Endothelial cell of umbilical vein (primary cell): ENCODE results near the gene ISL2. TPM values are rescaled to one million over a fixed set of nuclear protein-coding genes. Genes with fewer than 3 reads are reported as not detected.

ENCODE experiments used
- BruUV-seq: library from RNA; stranded (reverse); fragments of 400-500 nt; replicated peaks from 2 replicates; lab custom pipeline; 2021; lab: Mats Ljungman, UMichigan
- CTCF ChIA-PET: fragments of 300-600, 350-600 bp; sonication (Branson Sonifier 250); formaldehyde crosslinking; loops from one replicate; lab custom pipeline; 2021; ENCODE audit warnings: antibody characterized with exemption, inconsistent platforms; lab: Charles Lee
- POLR2A ChIA-PET: fragments of 300-600, 350-600 bp; sonication (Branson Sonifier 250); formaldehyde crosslinking; loops from one replicate; lab custom pipeline; 2021; ENCODE audit warnings: antibody characterized with exemption, inconsistent platforms; lab: Charles Lee
- DNase-seq: peaks from one replicate; pipeline ENCODE4 v3.0.0-alpha.2; 2011; ENCODE audit warnings: low read depth, low spot score
- FAIRE-seq: peaks from 2 replicates; lab custom pipeline; 2011; peaks lifted over from hg19 to GRCh38; lab: Jason Lieb, UNC
- H2AFZ ChIP-seq: 2 replicates; pipeline ENCODE4 v1.6.0; 2012; ENCODE audit warnings: low read depth, low read length, control low read depth, inconsistent platforms
- H3K27ac ChIP-seq: 2 replicates; pipeline ENCODE4 v1.5.1; 2011; ENCODE audit warnings: low read depth, mild to moderate bottlenecking, control low read depth, low read length, moderate library complexity; ENCODE audit not compliant: insufficient read depth
- H3K27me3 ChIP-seq, 2 experiments: 2 replicates each; pipeline versions ENCODE4 v1.6.0 to v1.6.1; 2011; ENCODE audit warnings: low read length in 2 of 2, mixed read lengths in 1 of 2; ENCODE audit not compliant: control insufficient read depth in 2 of 2, insufficient read depth in 2 of 2
- H3K36me3 ChIP-seq, 2 experiments: 2 replicates in 1 of 2; 3 replicates in 1 of 2; pipeline ENCODE4 v1.5.1; 2011; ENCODE audit warnings: low read length in 2 of 2, mild to moderate bottlenecking in 1 of 2, moderate library complexity in 1 of 2; ENCODE audit not compliant: control insufficient read depth in 2 of 2, insufficient read depth in 2 of 2; ENCODE audit errors: extremely low read depth in 1 of 2
- H3K4me1 ChIP-seq: 3 replicates; pipeline ENCODE4 v1.5.1; 2011; ENCODE audit warnings: mild to moderate bottlenecking, low read length; ENCODE audit not compliant: control insufficient read depth, insufficient read depth; ENCODE audit errors: extremely low read depth
- H3K4me2 ChIP-seq: 2 replicates; pipeline ENCODE4 v1.6.1; 2011; ENCODE audit warnings: low read length, control low read depth, mixed read lengths; ENCODE audit not compliant: insufficient read depth
- H3K4me3 ChIP-seq, 3 experiments: fragments of 200-600 bp in 1 of 3; sonication (generic), shearing (Covaris generic) in 1 of 3; replicated peaks in 1 of 3; 2 replicates each; pipeline ENCODE4 v1.5.1; 2011 to 2016; ENCODE audit warnings: control low read depth in 3 of 3, low read length in 3 of 3, mild to moderate bottlenecking in 2 of 3, inconsistent platforms in 1 of 3, low read depth in 1 of 3, moderate library complexity in 1 of 3; ENCODE audit not compliant: insufficient read depth in 1 of 3
- H3K79me2 ChIP-seq: 2 replicates; pipeline ENCODE4 v1.6.0; 2012; ENCODE audit warnings: low read length, inconsistent platforms; ENCODE audit not compliant: control insufficient read depth, insufficient read depth
- H3K9ac ChIP-seq: replicated peaks from 2 replicates; pipeline ENCODE3; 2011; ENCODE audit warnings: low read length, control low read depth; ENCODE audit not compliant: insufficient read depth; ENCODE audit errors: extremely low read depth
- H3K9me1 ChIP-seq: replicated peaks from 3 replicates; pipeline ENCODE4 v1.6.0; 2011; ENCODE audit warnings: mild to moderate bottlenecking, low read length; ENCODE audit not compliant: control insufficient read depth, insufficient read depth; ENCODE audit errors: extremely low read depth
- H3K9me3 ChIP-seq: replicated peaks from 2 replicates; pipeline ENCODE4 v1.5.1; 2012; ENCODE audit warnings: low read length, inconsistent platforms; ENCODE audit not compliant: control insufficient read depth, insufficient read depth
- H4K20me1 ChIP-seq: replicated peaks from 2 replicates; pipeline ENCODE3; 2011; ENCODE audit warnings: mild to moderate bottlenecking, low read length; ENCODE audit not compliant: control insufficient read depth, insufficient read depth; ENCODE audit errors: extremely low read depth
- CTCF ChIP-seq, 2 donors: IDR thresholded peaks; 1 replicate in 1 of 2; 2 replicates in 1 of 2; pipeline ENCODE4 v1.5.1; 2011; ENCODE audit warnings: low read length in 2 of 2, mild to moderate bottlenecking in 2 of 2, moderate library complexity in 2 of 2, control low read depth in 1 of 2, inconsistent platforms in 1 of 2, low read depth in 1 of 2; ENCODE audit not compliant: insufficient read depth in 1 of 2; ENCODE audit errors: extremely low read depth in 1 of 2
- EZH2 ChIP-seq: IDR thresholded peaks from 2 replicates; pipeline ENCODE4 v1.6.1; 2012; ENCODE audit warnings: borderline replicate concordance, low read depth, mild to moderate bottlenecking, moderate library complexity, low read length, inconsistent platforms; ENCODE audit not compliant: severe bottlenecking
- FOS ChIP-seq: IDR thresholded peaks from 2 replicates; pipeline ENCODE4 v1.6.1; 2011; ENCODE audit warnings: mild to moderate bottlenecking, low read length, moderate library complexity, borderline replicate concordance; ENCODE audit not compliant: insufficient read depth
- GATA2 ChIP-seq: IDR thresholded peaks from 2 replicates; pipeline ENCODE4 v1.7.0; 2011; ENCODE audit warnings: low read depth, mild to moderate bottlenecking, moderate library complexity, mixed read lengths, low read length; ENCODE audit not compliant: insufficient read length, insufficient read depth
- JUN ChIP-seq: IDR thresholded peaks from 2 replicates; pipeline ENCODE4 v1.6.1; 2011; ENCODE audit warnings: borderline replicate concordance, low read depth; ENCODE audit not compliant: insufficient read length, insufficient read depth
- MAX ChIP-seq: IDR thresholded peaks from 2 replicates; pipeline ENCODE4 v1.6.1; 2011; ENCODE audit not compliant: insufficient read depth, insufficient read length
- MYC ChIP-seq: IDR thresholded peaks from one replicate; pipeline ENCODE4 v1.6.1; 2011; ENCODE audit warnings: mild to moderate bottlenecking, low read depth, low read length
- POLR2A ChIP-seq: IDR thresholded peaks from 2 replicates; pipeline ENCODE4 v1.6.1; 2012; ENCODE audit warnings: low read depth, mild to moderate bottlenecking, control low read depth, low read length
- POLR2AphosphoS5 ChIP-seq: IDR thresholded peaks from 2 replicates; pipeline ENCODE4 v1.6.1; 2012; ENCODE audit warnings: low read depth, mild to moderate bottlenecking, control low read depth, low read length, moderate library complexity; ENCODE audit not compliant: insufficient read depth
- dilution Hi-C: fragments of 300-500 bp; cut with MboI; formaldehyde crosslinking; loops from one replicate; pipeline ENCODE4 v1.15.0; 2019; ENCODE audit warnings: low sequenced_read_pairs; ENCODE audit not compliant: extremely low pct_ligation_motif_present
- intact Hi-C: fragments of 100-400 bp; cut with micrococcal nuclease; formaldehyde crosslinking; loops from one replicate; pipeline ENCODE4 v1.10.0; 2022
- polyA plus RNA-seq, 4 experiments: library from polyadenylated mRNA; depleted of rRNA in 3 of 4; stranded (reverse) in 3 of 4; unstranded in 1 of 4; fragments of >200 nt; gene quantifications; 2 replicates each; pipeline versions ENCODE4 v1.2.1 to v1.2.3, GENCODE V29; 2011 to 2012; ENCODE audit warnings: missing spikeins in 1 of 4
- total RNA-seq: library from RNA; stranded (reverse); gene quantifications from 2 replicates; pipeline ENCODE4 v1.2.3, GENCODE V29; 2021

ISL2 gene
- total and polyA plus RNA-seq, 2 donors (not counting 3 experiments of a cell fraction or from before 2014, with no cell fraction given): 0.10 TPM; not detected in 1

GRCh38 chr15:76298986-76299385 lies 37.6 kb upstream of the ISL2 start:
- TF ChIP-seq GATA2: no peak
- TF ChIP-seq JUN: no peak
- TF ChIP-seq POLR2A: no peak
- no peak for TF ChIP-seq EZH2
- TF ChIP-seq FOS: no peak
- no peak for TF ChIP-seq POLR2AphosphoS5
- no peak for TF ChIP-seq MAX
- TF ChIP-seq CTCF (IDR thresholded peaks at IDR 0.05; ENCODE audit: extremely low read depth in 1 of 2, insufficient read depth in 1 of 2, low read depth in 1 of 2, low read length in 2 of 2): no peak
- TF ChIP-seq MYC: no peak
- no peak for DNase-seq
- BruUV-seq: no TSS peak
- dilution Hi-C loops: no loop called here
- CTCF ChIA-PET: interaction anchor here (1.3 kb wide), 1 partner anchor 31 kb away, joined by 3 read pairs; no protein-coding TSS in a partner anchor
- Histone ChIP-seq H3K4me2 (no peak overlapping the region), H3K4me1 (peaks cover 3% of the 10 kb centered on the region), H3K27me3 (no peaks in the 10 kb centered on the region), H3K79me2 (peaks cover 57% of the 10 kb centered on the region), H3K27ac (no peak overlapping the region), H4K20me1 (peaks cover 7% of the 10 kb centered on the region), H2AFZ (no peak overlapping the region), H3K9me3 (no peaks in the 10 kb centered on the region), H3K9me1 (no peaks in the 10 kb centered on the region), H3K4me3 (no peak overlapping the region), H3K36me3 (no peaks in the 10 kb centered on the region), H3K9ac (no peak overlapping the region)
- POLR2A ChIA-PET: no interaction called here
- FAIRE-seq: no peak
- intact Hi-C loops: no loop called here
